GM12864 (cell line): ENCODE results near the gene FMN2.

Experiments used
- DNase-seq: peaks from one replicate; pipeline ENCODE4 v3.0.0-alpha.2; 2011; ENCODE audit warnings: low read depth
- H3K4me3 ChIP-seq: 2 replicates; pipeline ENCODE4 v1.5.1; 2011; ENCODE audit warnings: mild to moderate bottlenecking, low read depth, low read length, control low read depth
- CTCF ChIP-seq: IDR thresholded peaks from 2 replicates; pipeline ENCODE4 v1.5.1; 2011; ENCODE audit warnings: low read depth, mild to moderate bottlenecking, moderate library complexity, low read length, control low read depth, inconsistent platforms; ENCODE audit errors: missing control alignments

Gene FMN2

GRCh38 chr1:240486611-240487010 is 394.9 kb downstream of the FMN2 start:
- H3K4me3 ChIP-seq, result no peak overlapping the region
- DNase-seq, result no peak
- TF ChIP-seq CTCF, result no peak

DNA sequence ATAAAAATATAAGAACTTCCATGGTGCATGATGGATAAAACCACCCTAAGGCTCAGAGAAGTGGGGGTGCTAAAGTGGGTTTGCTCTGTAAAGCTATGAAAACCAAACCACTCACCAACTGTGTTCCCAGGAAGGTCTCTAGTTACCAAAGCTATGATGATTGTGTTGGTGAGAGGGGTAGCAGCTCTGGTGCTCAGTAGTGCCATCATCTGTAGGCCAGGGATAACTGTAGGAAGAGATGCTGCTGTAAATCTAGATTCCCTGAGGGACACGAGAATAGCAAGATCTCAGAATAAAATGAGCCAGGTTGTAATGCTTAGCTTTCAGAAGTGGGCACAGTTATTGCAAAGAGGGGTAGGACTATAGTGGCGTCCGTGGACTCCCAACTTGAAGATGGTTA is 395.8 kb downstream of the FMN2 start:
- DNase-seq, result no peak
- no peak overlapping the region for H3K4me3 ChIP-seq
- TF ChIP-seq CTCF, result no peak

DNA sequence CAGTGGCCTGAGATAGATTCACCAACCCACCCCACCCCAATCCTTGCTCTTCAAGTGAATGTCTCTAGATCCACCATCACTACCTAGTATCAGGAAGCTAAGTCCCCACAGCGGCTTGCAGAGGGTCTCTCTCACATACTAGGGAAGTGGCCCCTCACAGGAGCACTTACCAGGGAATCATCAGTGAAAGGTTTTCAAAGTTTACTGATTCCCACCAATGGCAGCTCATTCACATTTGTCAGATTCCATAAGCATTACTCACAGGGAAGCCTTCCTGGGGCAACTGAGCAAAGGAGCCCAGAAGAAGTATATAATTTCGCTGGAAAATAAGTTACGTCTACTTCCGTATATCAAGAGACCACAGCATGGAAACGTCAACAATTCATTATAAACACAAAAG is 399.5 kb downstream of the FMN2 start:
- no peak overlapping the region for H3K4me3 ChIP-seq
- TF ChIP-seq CTCF, result no peak
- DNase-seq, result no peak

DNA sequence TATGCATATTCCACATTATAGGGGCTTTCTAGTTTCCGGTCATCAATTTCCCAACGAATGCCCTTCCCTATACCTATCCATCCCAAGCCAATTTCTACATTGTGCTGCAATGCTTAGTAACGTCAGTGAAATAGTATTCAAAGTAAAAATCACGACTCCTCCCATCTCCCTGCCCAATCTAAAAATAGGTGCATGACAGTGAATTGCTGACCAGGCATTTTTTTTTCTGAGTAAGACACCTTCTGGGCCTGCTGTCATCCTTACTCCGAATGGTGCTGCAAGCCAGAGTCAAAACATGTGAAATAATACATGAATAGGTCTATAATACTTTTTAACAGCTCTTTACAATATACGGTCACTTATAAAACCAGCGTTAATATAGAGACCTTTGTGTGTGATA is 400.1 kb downstream of the FMN2 start:
- H3K4me3 ChIP-seq, result no peak overlapping the region
- no peak for TF ChIP-seq CTCF
- no peak for DNase-seq

DNA sequence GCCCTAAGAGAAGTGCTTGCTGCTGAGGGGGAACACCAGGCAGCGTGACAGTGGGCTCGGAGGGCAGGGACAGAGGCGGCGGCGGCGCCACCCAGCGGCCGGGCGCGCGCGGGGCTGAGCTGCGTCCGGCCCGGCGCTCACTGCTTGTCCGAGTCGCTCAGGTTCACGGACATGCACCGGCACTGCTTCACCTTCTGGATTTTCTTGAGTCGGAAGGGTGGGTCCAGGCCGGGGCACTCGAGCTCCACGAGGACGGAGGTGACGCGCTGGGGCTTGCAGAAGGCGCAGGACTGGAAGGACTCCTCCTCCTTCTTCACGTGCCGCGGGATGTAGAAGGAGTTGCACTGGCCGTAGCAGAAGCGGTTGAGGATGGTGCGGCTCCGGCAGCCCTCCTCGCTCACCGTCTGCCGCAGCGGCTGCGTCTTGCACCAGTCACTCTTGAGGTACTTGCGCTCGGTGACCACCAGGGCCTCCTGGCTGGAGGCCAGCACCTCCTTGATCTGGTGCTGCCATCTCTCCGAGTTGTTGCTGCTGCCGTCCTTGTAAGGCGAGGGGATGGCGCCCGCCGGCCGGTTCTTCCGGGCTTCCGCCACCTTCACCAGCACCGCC is 401.3 kb downstream of the FMN2 start:
- peak; percentile 32 for TF ChIP-seq CTCF
- no peak overlapping the region for H3K4me3 ChIP-seq
- DNase-seq, result no peak

GRCh38 chr1:240495601-240496000 is 403.9 kb downstream of the FMN2 start:
- DNase-seq, result no peak
- no peak for TF ChIP-seq CTCF
- H3K4me3 ChIP-seq, result no peak overlapping the region

- no peak overlapping the region for H3K4me3 ChIP-seq
- no peak for DNase-seq
- no peak for TF ChIP-seq CTCF
These were observed 404.7 kb downstream of the FMN2 start for GRCh38 chr1:240496356-240496755.
